ENCODE results near the gene S100A5. TPM values are rescaled to one million over a fixed set of nuclear protein-coding genes. Genes with fewer than 3 reads are reported as not detected.

S100A5 gene
- total RNA-seq, 1 donor from 2014 or later, result 2.7 TPM

- no peak for TF ChIP-seq CTCF (conservative IDR thresholded peaks at IDR 0.05; ENCODE audit: low read depth, low read length)
- H3K4me3 ChIP-seq (ENCODE audit: low read depth, low read length), result no peak overlapping the region
- no peak for DNase-seq (ENCODE audit: low read depth)
Observed at GRCh38 chr1:153519242-153519641, 21.5 kb downstream of the S100A5 start.

GRCh38 chr1:153515504-153516394 is 25.0 kb downstream of the S100A5 start:
- DNase-seq (ENCODE audit: low read depth), result no peak
- TF ChIP-seq CTCF (conservative IDR thresholded peaks at IDR 0.05; ENCODE audit: low read depth, low read length), result no peak
- H3K4me3 ChIP-seq (ENCODE audit: low read depth, low read length), result no peak overlapping the region

DNA sequence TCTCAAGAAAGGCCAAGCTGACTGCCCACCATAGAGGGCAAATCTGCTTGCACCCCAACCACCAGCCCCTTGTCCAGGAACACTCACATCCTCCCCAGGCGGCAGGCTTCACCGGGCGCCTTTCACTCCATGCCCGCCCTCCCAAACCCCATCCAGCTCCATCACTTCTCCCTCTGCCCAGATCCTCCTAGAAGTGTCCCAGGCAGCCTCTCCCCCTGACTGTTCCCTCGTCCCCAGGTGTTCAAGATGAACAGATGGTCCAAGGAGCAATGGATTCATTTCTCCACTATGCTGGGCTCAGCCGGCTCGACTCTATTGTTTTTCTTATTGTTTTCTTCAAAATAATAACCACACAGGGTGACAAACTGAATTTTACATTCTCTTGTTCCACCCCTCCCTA is 27.1 kb downstream of the S100A5 start:
- TF ChIP-seq CTCF (conservative IDR thresholded peaks at IDR 0.05; ENCODE audit: low read depth, low read length), result no peak
- no peak overlapping the region for H3K4me3 ChIP-seq (ENCODE audit: low read depth, low read length)
- DNase-seq (ENCODE audit: low read depth), result no peak

GRCh38 chr1:153513023-153513422 is 27.7 kb downstream of the S100A5 start:
- TF ChIP-seq CTCF (conservative IDR thresholded peaks at IDR 0.05; ENCODE audit: low read depth, low read length), result peak; percentile 38
- no peak for DNase-seq (ENCODE audit: low read depth)
- no peak overlapping the region for H3K4me3 ChIP-seq (ENCODE audit: low read depth, low read length)

- H3K4me3 ChIP-seq (ENCODE audit: low read depth, low read length), result no peak overlapping the region
- TF ChIP-seq CTCF (conservative IDR thresholded peaks at IDR 0.05; ENCODE audit: low read depth, low read length), result peak; percentile 94
- DNase-seq (ENCODE audit: low read depth), result no peak
Observed at GRCh38 chr1:153510984-153511410, 29.7 kb downstream of the S100A5 start.

GRCh38 chr1:153509729-153510354 is 30.9 kb downstream of the S100A5 start:
- no peak for DNase-seq (ENCODE audit: low read depth)
- no peak overlapping the region for H3K4me3 ChIP-seq (ENCODE audit: low read depth, low read length)
- TF ChIP-seq CTCF (conservative IDR thresholded peaks at IDR 0.05; ENCODE audit: low read depth, low read length), result peak; percentile 80

Measured in epithelial cell of proximal tubule (primary cell).